Large intestine (tissue), 3 donors: ENCODE data around the gene GCK. TPM values are rescaled to one million over a fixed set of nuclear protein-coding genes. Genes with fewer than 3 reads are reported as not detected.
A peak's percentile ranks its signal among the peaks of the same experiment; 100 is the strongest.

Experiments
- DNase-seq, 2 donors: peaks; one replicate each; pipeline versions ENCODE4 v3.0.0 to v3.0.0-alpha.2; 2013
- H3K27ac ChIP-seq: one replicate; pipeline ENCODE4 v1.5.1; 2013; ENCODE audit warnings: low read length
- H3K27me3 ChIP-seq: 2 replicates; pipeline ENCODE4 v1.6.1; 2013; ENCODE audit warnings: low read length; ENCODE audit not compliant: control insufficient read depth, insufficient read depth
- H3K36me3 ChIP-seq: 2 replicates; pipeline ENCODE4 v1.6.1; 2013; ENCODE audit warnings: low read length; ENCODE audit not compliant: control insufficient read depth, insufficient read depth
- H3K4me1 ChIP-seq: one replicate; pipeline ENCODE4 v1.6.1; 2013; ENCODE audit warnings: low read length; ENCODE audit not compliant: control insufficient read depth, insufficient read depth
- H3K4me3 ChIP-seq: one replicate; pipeline ENCODE4 v1.5.1; 2013; ENCODE audit warnings: low read length
- H3K9me3 ChIP-seq: one replicate; pipeline ENCODE4 v1.6.1; 2013; ENCODE audit warnings: mild to moderate bottlenecking, low read depth, low read length, moderate library complexity; ENCODE audit not compliant: control insufficient read depth
- WGBS: methylation state at CpG from one replicate; pipeline ENCODE4 v1.1.5; 2013; ENCODE audit warnings: low lambda C conversion rate; ENCODE audit not compliant: insufficient coverage; 5-methylcytosine and 5-hydroxymethylcytosine counted together
- polyA plus RNA-seq: library from polyadenylated mRNA; unstranded; fragments of 120-200 nt; gene quantifications from one replicate; pipeline ENCODE4 v1.2.1, GENCODE V29; 2013

GCK gene
- polyA plus RNA-seq, 1 donor, result 2.3 TPM

GRCh38 chr7:44216521-44217222 is 27.4 kb upstream of the GCK start:
- H3K4me3 ChIP-seq, result no peak overlapping the region
- H3K36me3 ChIP-seq, result peaks cover 15% of the 10 kb centered on the region
- DNase-seq, result no peak
- H3K27me3 ChIP-seq, result no peaks in the 10 kb centered on the region
- peaks cover 22% of the 10 kb centered on the region for H3K9me3 ChIP-seq
- peaks cover 16% of the 10 kb centered on the region for H3K4me1 ChIP-seq
- 100% methylated on average over 2 of the region's 13 CpGs for WGBS
- H3K27ac ChIP-seq, result no peak overlapping the region

GRCh38 chr7:44216019-44216418 is 26.8 kb upstream of the GCK start:
- peaks cover 17% of the 10 kb centered on the region for H3K9me3 ChIP-seq
- H3K27me3 ChIP-seq, result no peaks in the 10 kb centered on the region
- H3K4me1 ChIP-seq, result peaks cover 16% of the 10 kb centered on the region
- DNase-seq, result peak in 1 of 2 donors; percentile 47
- WGBS, result no CpG with 5 or more reads among the region's 8 CpGs
- H3K27ac ChIP-seq, result no peak overlapping the region
- H3K36me3 ChIP-seq, result peaks cover 19% of the 10 kb centered on the region
- no peak overlapping the region for H3K4me3 ChIP-seq

GRCh38 chr7:44215531-44215930 is 26.3 kb upstream of the GCK start:
- H3K9me3 ChIP-seq, result peaks cover 17% of the 10 kb centered on the region
- peaks cover 24% of the 10 kb centered on the region for H3K36me3 ChIP-seq
- H3K4me1 ChIP-seq, result peaks cover 16% of the 10 kb centered on the region
- H3K27ac ChIP-seq, result no peak overlapping the region
- no peak for DNase-seq
- no peak overlapping the region for H3K4me3 ChIP-seq
- H3K27me3 ChIP-seq, result no peaks in the 10 kb centered on the region
- no CpG with 5 or more reads among the region's 7 CpGs for WGBS

GRCh38 chr7:44213877-44214388 is 24.7 kb upstream of the GCK start:
- H3K36me3 ChIP-seq, result peaks cover 38% of the 10 kb centered on the region
- WGBS, result 50% methylated on average over 2 of the region's 9 CpGs

GRCh38 chr7:44213206-44213876 is 24.1 kb upstream of the GCK start:
- Histone ChIP-seq H3K27ac (no peak overlapping the region), H3K36me3 (peaks cover 44% of the 10 kb centered on the region), H3K9me3 (peaks cover under 1% of the 10 kb centered on the region), H3K4me3 (no peak overlapping the region), H3K4me1 (peaks cover 16% of the 10 kb centered on the region), H3K27me3 (no peaks in the 10 kb centered on the region)
- DNase-seq, result no peak
- WGBS, result no CpG with 5 or more reads among the region's 3 CpGs

More at GRCh38 chr7:44213877-44214388, 24.7 kb upstream of the GCK start:
- Histone ChIP-seq H3K9me3 (peaks cover 7% of the 10 kb centered on the region), H3K4me1 (peaks cover 16% of the 10 kb centered on the region), H3K4me3 (no peak overlapping the region), H3K27me3 (no peaks in the 10 kb centered on the region), H3K27ac (no peak overlapping the region)
- no peak for DNase-seq

GRCh38 chr7:44212581-44213184 is 23.4 kb upstream of the GCK start:
- H3K36me3 ChIP-seq, result peaks cover 50% of the 10 kb centered on the region
- DNase-seq, result no peak
- H3K4me3 ChIP-seq, result no peak overlapping the region
- H3K27ac ChIP-seq, result no peak overlapping the region
- H3K27me3 ChIP-seq, result no peaks in the 10 kb centered on the region
- H3K9me3 ChIP-seq, result no peaks in the 10 kb centered on the region
- peaks cover 16% of the 10 kb centered on the region for H3K4me1 ChIP-seq
- no CpG with 5 or more reads among the region's 7 CpGs for WGBS

GRCh38 chr7:44212018-44212417 is 22.8 kb upstream of the GCK start:
- no peaks in the 10 kb centered on the region for H3K9me3 ChIP-seq
- DNase-seq, result no peak
- no peak overlapping the region for H3K4me3 ChIP-seq
- H3K27ac ChIP-seq, result no peak overlapping the region
- H3K4me1 ChIP-seq, result peaks cover 16% of the 10 kb centered on the region
- WGBS, result no CpG with 5 or more reads among the region's 6 CpGs
- no peaks in the 10 kb centered on the region for H3K27me3 ChIP-seq
- peaks cover 56% of the 10 kb centered on the region for H3K36me3 ChIP-seq

GRCh38 chr7:44211126-44211675 is 22.0 kb upstream of the GCK start:
- Histone ChIP-seq H3K4me1 (peaks cover 11% of the 10 kb centered on the region), H3K36me3 (peaks cover 64% of the 10 kb centered on the region), H3K9me3 (no peaks in the 10 kb centered on the region), H3K27ac (no peak overlapping the region), H3K27me3 (no peaks in the 10 kb centered on the region), H3K4me3 (no peak overlapping the region)
- WGBS, result 100% methylated on average over 1 of the region's 10 CpGs
- no peak for DNase-seq

GRCh38 chr7:44210107-44210506 is 20.9 kb upstream of the GCK start:
- Histone ChIP-seq H3K36me3 (peaks cover 75% of the 10 kb centered on the region), H3K4me1 (peaks cover 4% of the 10 kb centered on the region), H3K4me3 (no peak overlapping the region), H3K9me3 (no peaks in the 10 kb centered on the region), H3K27me3 (no peaks in the 10 kb centered on the region), H3K27ac (no peak overlapping the region)
- DNase-seq, result no peak
- WGBS, result no CpG with 5 or more reads among the region's 5 CpGs

- peaks cover 5% of the 10 kb centered on the region for H3K4me1 ChIP-seq
- WGBS, result no CpG with 5 or more reads among the region's 7 CpGs
- no peak overlapping the region for H3K4me3 ChIP-seq
- no peaks in the 10 kb centered on the region for H3K27me3 ChIP-seq
- H3K27ac ChIP-seq, result no peak overlapping the region
- DNase-seq, result no peak
- H3K9me3 ChIP-seq, result no peaks in the 10 kb centered on the region
- H3K36me3 ChIP-seq, result peaks cover 78% of the 10 kb centered on the region
Observed at GRCh38 chr7:44208085-44208484, 18.8 kb upstream of the GCK start.
